ENCODE results near the gene IFRD2. TPM values are rescaled to one million over a fixed set of nuclear protein-coding genes. Genes with fewer than 3 reads are reported as not detected.
A peak's percentile ranks its signal among the peaks of the same experiment; 100 is the strongest.

Gene IFRD2
- total and polyA plus RNA-seq, 2 of the 13 experiments (the other 11 are each of a cell fraction or from before 2014, with no cell fraction given), result 32.8 to 96.1 TPM

GRCh38 chr3:50298836-50299637 lies 6.8 kb upstream of the IFRD2 start, which contains the start of the genes HYAL3 and NAA80 (continued):
- no peak for TF ChIP-seq MBD4 (IDR thresholded peaks at IDR 0.05; ENCODE audit: borderline replicate concordance, low read length)
- TF ChIP-seq ZNF616 (CRISPR knock-in tag; IDR thresholded peaks at IDR 0.05; ENCODE audit: low read depth), result peak; percentile 78; the same call in 1 of the 2 replicates
- TF ChIP-seq SP5 (CRISPR knock-in tag; IDR thresholded peaks at IDR 0.05; ENCODE audit: borderline replicate concordance, low read depth), result peak; percentile 72
- TF ChIP-seq PRDM10 (CRISPR knock-in tag; IDR thresholded peaks at IDR 0.05; ENCODE audit: low read depth), result no peak
- no peak for TF ChIP-seq NFIB (CRISPR knock-in tag; IDR thresholded peaks at IDR 0.05; ENCODE audit: borderline replicate concordance)
- no peak for TF ChIP-seq ZNF367 (CRISPR knock-in tag; IDR thresholded peaks at IDR 0.05; ENCODE audit: borderline replicate concordance)
- TF ChIP-seq REL (CRISPR knock-in tag; conservative IDR thresholded peaks at IDR 0.05), result 0 out of 2 replicates have a peak, but pooled peaks have one; percentile 80
- TF ChIP-seq ZNF841 (CRISPR knock-in tag; IDR thresholded peaks at IDR 0.05; ENCODE audit: borderline replicate concordance), result no peak
- 0 out of 2 replicates have a peak, but pooled peaks have one; percentile 59 for TF ChIP-seq LBX2 (CRISPR knock-in tag; IDR thresholded peaks at IDR 0.05; ENCODE audit: borderline replicate concordance)
- no peak for TF ChIP-seq ZNF317 (CRISPR knock-in tag; IDR thresholded peaks at IDR 0.05)
- TF ChIP-seq THRA (CRISPR knock-in tag; IDR thresholded peaks at IDR 0.05; ENCODE audit: borderline replicate concordance), result peak; percentile 26
- no peak for TF ChIP-seq ZNF207 (IDR thresholded peaks at IDR 0.05; ENCODE audit: borderline replicate concordance)
- no peak for TF ChIP-seq ZNF430 (CRISPR knock-in tag; IDR thresholded peaks at IDR 0.05)
- no peak for TF ChIP-seq ZSCAN5A (CRISPR knock-in tag; IDR thresholded peaks at IDR 0.05; ENCODE audit: borderline replicate concordance)
- TF ChIP-seq ZBTB49 (CRISPR knock-in tag; IDR thresholded peaks at IDR 0.05; ENCODE audit: borderline replicate concordance), result no peak
- peak; percentile 84; the same call in 1 of the 2 replicates for TF ChIP-seq NFKB2 (CRISPR knock-in tag; IDR thresholded peaks at IDR 0.05; ENCODE audit: borderline replicate concordance)
- TF ChIP-seq NCOR1 (IDR thresholded peaks at IDR 0.05; ENCODE audit: borderline replicate concordance, low read length), result peak; percentile 19; the same call in 1 of the 2 replicates
- no peak for TF ChIP-seq ATAD3A (CRISPR knock-in tag; IDR thresholded peaks at IDR 0.05)

Measured in HepG2 (cell line).